ENCODE measurements around the gene SMYD3. TPM values are rescaled to one million over a fixed set of nuclear protein-coding genes. Genes with fewer than 3 reads are reported as not detected.

SMYD3 gene
- total and polyA plus RNA-seq, 8 donors = 20.4 to 35.1 (median 24.3) TPM

DNA sequence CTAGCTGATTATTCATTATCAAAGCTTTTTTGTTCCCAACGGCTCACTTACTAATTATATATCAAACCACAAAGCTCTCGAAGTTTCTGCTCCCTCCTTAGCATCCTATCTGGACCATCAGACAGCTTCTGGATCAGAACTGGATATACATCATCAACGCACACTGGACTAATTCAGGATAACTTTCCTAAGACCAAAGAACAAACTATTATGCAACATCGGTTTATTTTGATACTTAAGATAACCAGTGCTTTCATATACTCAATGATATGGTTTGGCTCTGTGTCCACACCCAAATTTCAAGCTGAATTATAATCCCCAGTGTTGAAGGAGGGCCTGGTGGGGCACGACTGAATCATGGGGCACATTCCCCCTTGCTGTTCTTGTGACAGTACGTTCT lies 110.8 kb downstream of the SMYD3 start:
- Histone ChIP-seq H3K9me3 (peaks cover 0 to 4% of the 10 kb centered on the region in 2 donors), H3K36me3 (no peaks in the 10 kb centered on the region)

DNA sequence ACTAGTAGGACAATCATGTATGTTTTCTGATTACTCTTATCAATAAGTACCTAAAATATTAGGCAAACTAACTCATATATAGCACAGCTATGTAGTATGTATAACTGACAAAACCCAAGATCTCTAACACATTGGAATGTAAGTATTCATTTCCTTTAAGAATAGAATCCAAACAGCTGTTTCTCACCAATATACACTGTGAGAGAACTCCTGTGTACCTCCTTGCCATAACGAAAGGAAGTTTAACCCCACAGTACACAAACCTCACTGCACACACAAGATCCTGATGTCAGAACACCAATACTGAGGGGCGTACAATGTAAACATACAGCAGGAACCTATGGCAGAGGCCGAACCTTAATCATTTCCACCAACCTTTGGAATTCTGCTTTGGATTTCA lies 113.0 kb downstream of the SMYD3 start:
- H3K36me3 ChIP-seq = no peaks in the 10 kb centered on the region
- no peak overlapping the region for H3K27ac ChIP-seq
- no peak overlapping the region for H3K4me3 ChIP-seq
- no peaks in the 10 kb centered on the region for H3K4me1 ChIP-seq
- TF ChIP-seq, protein P1, sequence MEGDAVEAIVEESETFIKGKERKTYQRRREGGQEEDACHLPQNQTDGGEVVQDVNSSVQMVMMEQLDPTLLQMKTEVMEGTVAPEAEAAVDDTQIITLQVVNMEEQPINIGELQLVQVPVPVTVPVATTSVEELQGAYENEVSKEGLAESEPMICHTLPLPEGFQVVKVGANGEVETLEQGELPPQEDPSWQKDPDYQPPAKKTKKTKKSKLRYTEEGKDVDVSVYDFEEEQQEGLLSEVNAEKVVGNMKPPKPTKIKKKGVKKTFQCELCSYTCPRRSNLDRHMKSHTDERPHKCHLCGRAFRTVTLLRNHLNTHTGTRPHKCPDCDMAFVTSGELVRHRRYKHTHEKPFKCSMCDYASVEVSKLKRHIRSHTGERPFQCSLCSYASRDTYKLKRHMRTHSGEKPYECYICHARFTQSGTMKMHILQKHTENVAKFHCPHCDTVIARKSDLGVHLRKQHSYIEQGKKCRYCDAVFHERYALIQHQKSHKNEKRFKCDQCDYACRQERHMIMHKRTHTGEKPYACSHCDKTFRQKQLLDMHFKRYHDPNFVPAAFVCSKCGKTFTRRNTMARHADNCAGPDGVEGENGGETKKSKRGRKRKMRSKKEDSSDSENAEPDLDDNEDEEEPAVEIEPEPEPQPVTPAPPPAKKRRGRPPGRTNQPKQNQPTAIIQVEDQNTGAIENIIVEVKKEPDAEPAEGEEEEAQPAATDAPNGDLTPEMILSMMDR (IDR thresholded peaks at IDR 0.05) = no peak
- intact Hi-C loops (cut with DNase I) = no loop called here
- peaks cover 0 to 12% of the 10 kb centered on the region in 2 donors for H3K9me3 ChIP-seq
- DNase-seq = no peak
- H3K27me3 ChIP-seq = no peaks in the 10 kb centered on the region
- no peak for ATAC-seq

More for the DNA sequence above, 110.8 kb downstream of the SMYD3 start:
- Histone ChIP-seq H3K27me3 (no peaks in the 10 kb centered on the region), H3K4me1 (no peaks in the 10 kb centered on the region), H3K27ac (no peak overlapping the region), H3K4me3 (no peak overlapping the region)
- no peak for DNase-seq
- intact Hi-C loops (cut with DNase I) = no loop called here
- TF ChIP-seq, protein P1 (IDR thresholded peaks at IDR 0.05) = no peak
- ATAC-seq = no peak

DNA sequence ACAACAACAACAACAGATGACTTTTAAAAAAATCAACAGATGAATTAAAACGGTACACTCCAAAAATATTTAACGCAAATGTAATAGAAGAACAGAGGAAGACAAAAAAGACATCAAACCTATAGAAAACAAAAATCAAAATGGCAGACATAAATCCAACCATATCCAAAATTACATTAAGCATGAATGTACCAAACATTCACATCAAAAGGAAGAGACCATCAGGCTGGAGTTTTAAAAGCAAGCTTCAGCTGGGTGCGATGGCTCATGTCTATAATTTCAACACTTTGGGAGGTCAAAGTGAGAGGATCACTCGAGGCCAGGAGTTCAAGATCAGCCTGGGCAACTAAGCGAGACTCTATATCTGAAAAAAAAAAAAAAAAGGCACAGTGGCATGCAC lies 116.2 kb downstream of the SMYD3 start:
- Histone ChIP-seq H3K9me3 (peaks cover 0 to 12% of the 10 kb centered on the region in 2 donors), H3K36me3 (no peaks in the 10 kb centered on the region), H3K4me1 (no peaks in the 10 kb centered on the region), H3K4me3 (no peak overlapping the region), H3K27ac (no peak overlapping the region), H3K27me3 (no peaks in the 10 kb centered on the region)
- TF ChIP-seq, protein P1 (IDR thresholded peaks at IDR 0.05) = no peak
- ATAC-seq (no peak), DNase-seq (no peak)
- intact Hi-C loops (cut with DNase I) = no loop called here

DNA sequence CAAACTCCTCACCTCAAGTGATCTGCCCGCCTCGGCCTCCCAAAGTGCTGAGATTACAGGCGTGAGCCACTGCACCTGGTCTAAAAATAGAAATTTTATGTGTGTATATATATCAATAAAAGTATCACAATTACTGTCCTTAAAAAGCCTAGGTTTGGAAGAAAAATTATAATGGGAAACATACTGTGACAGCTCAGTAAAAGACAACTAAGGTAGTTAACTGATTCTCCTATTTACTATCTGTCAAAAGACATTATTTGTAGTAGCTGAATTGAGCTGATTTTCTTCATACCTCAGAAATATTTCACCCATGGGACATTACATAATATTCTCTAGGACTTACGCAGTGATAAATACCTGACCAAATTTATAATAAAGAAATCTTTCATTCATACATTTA lies 122.5 kb downstream of the SMYD3 start:
- no peaks in the 10 kb centered on the region for H3K36me3 ChIP-seq
- intact Hi-C loops (cut with DNase I) = no loop called here
- no peak for ATAC-seq
- no peak for DNase-seq
- no peak overlapping the region for H3K4me3 ChIP-seq
- H3K27me3 ChIP-seq = no peaks in the 10 kb centered on the region
- no peaks in the 10 kb centered on the region for H3K9me3 ChIP-seq
- TF ChIP-seq, protein P1 (IDR thresholded peaks at IDR 0.05) = no peak
- H3K27ac ChIP-seq = no peak overlapping the region
- no peaks in the 10 kb centered on the region for H3K4me1 ChIP-seq

DNA sequence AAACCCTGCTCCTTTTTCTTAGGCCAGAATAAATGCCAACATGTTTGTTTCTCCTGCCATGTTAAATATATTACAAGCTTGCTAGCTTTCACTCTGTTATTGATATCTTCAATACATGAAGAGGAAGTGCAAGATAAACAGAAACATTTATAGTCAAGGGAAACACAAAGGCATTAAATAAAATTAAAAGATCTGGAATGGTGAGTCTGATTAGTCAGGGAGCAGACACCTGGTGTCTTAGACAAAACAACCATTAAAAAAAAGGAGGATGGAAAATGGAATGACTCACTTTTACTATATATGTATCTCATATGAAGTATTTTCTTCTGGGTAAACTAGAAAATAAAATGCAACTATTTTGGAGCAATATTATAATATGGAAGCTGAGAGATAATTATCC lies 123.3 kb downstream of the SMYD3 start:
- ATAC-seq = no peak
- H3K36me3 ChIP-seq = no peaks in the 10 kb centered on the region
- TF ChIP-seq, protein P1 (IDR thresholded peaks at IDR 0.05) = no peak
- H3K9me3 ChIP-seq = no peaks in the 10 kb centered on the region
- DNase-seq = no peak
- H3K27ac ChIP-seq = no peak overlapping the region
- intact Hi-C loops (cut with DNase I) = no loop called here
- no peaks in the 10 kb centered on the region for H3K27me3 ChIP-seq
- no peak overlapping the region for H3K4me3 ChIP-seq
- H3K4me1 ChIP-seq = no peaks in the 10 kb centered on the region
